HepG2 (cell line): ENCODE data around the gene BPHL. TPM values are rescaled to one million over a fixed set of nuclear protein-coding genes. Genes with fewer than 3 reads are reported as not detected.
A peak's percentile ranks its signal among the peaks of the same experiment; 100 is the strongest.

Source experiments
- NR2C2 ChIP-seq: sonication (generic); formaldehyde crosslinking; IDR thresholded peaks from 2 replicates; pipeline ENCODE4 v1.4.0; 2020; ENCODE audit warnings: missing genetic modification reagents, mild to moderate bottlenecking, moderate library complexity, borderline replicate concordance
- NR2F6 ChIP-seq, 2 experiments: IDR thresholded peaks; 2 replicates each; pipeline ENCODE4 v1.6.1; 2016; ENCODE audit warnings: antibody characterized with exemption in 1 of 2, mild to moderate bottlenecking in 1 of 2
- PHF20 ChIP-seq: sonication (generic); formaldehyde crosslinking; IDR thresholded peaks from 2 replicates; pipeline ENCODE4 v1.5.0; 2020; ENCODE audit warnings: mild to moderate bottlenecking, missing genetic modification reagents
- POLR2G ChIP-seq: fragments of 200-400 bp; formaldehyde crosslinking; IDR thresholded peaks from 2 replicates; pipeline ENCODE4 v1.6.1; 2018; ENCODE audit warnings: mild to moderate bottlenecking, low read depth, low read length, moderate library complexity
- SMARCE1 ChIP-seq: fragments of 450-650 bp; IDR thresholded peaks from 2 replicates; pipeline ENCODE4 v1.6.1; 2017; ENCODE audit warnings: borderline replicate concordance
- STAT6 ChIP-seq: sonication (generic); formaldehyde crosslinking; IDR thresholded peaks from 2 replicates; pipeline ENCODE4 v1.4.0; 2020; ENCODE audit warnings: missing genetic modification reagents, mild to moderate bottlenecking, borderline replicate concordance
- U2AF2 ChIP-seq: fragments of 200-400 bp; formaldehyde crosslinking; IDR thresholded peaks from 2 replicates; pipeline ENCODE4 v1.6.1; 2017; ENCODE audit warnings: low read depth, mild to moderate bottlenecking, low read length
- ZNF10 ChIP-seq: sonication (generic); formaldehyde crosslinking; IDR thresholded peaks from 2 replicates; pipeline ENCODE4 v1.4.0; 2020; ENCODE audit warnings: mild to moderate bottlenecking, low read depth, missing genetic modification reagents, borderline replicate concordance
- ZNF441 ChIP-seq: sonication (generic); formaldehyde crosslinking; IDR thresholded peaks from 2 replicates; pipeline ENCODE4 v1.7.0; 2021; ENCODE audit warnings: missing genetic modification reagents, borderline replicate concordance
- ZNF704 ChIP-seq: sonication (generic); formaldehyde crosslinking; IDR thresholded peaks from 2 replicates; pipeline ENCODE4 v1.8.1; 2023; ENCODE audit warnings: mild to moderate bottlenecking, inconsistent platforms, moderate library complexity, missing genetic modification reagents, borderline replicate concordance
- ZNF746 ChIP-seq: sonication (generic); formaldehyde crosslinking; IDR thresholded peaks from 2 replicates; pipeline ENCODE4 v1.8.0; 2022; ENCODE audit warnings: mild to moderate bottlenecking, missing genetic modification reagents
- ZNF75D ChIP-seq: sonication (generic); formaldehyde crosslinking; IDR thresholded peaks from 2 replicates; pipeline ENCODE4 v1.8.1; 2023; ENCODE audit warnings: missing genetic modification reagents, mild to moderate bottlenecking, borderline replicate concordance
- ZNF788 ChIP-seq: sonication (generic); formaldehyde crosslinking; IDR thresholded peaks from 2 replicates; pipeline ENCODE4 v1.5.0; 2020; ENCODE audit warnings: mild to moderate bottlenecking, missing genetic modification reagents, borderline replicate concordance
- polyA plus RNA-seq, 8 experiments: library from polyadenylated mRNA; depleted of rRNA in 3 of 8; stranded (reverse) in 7 of 8; unstranded in 1 of 8; fragments of >200 nt; fragmentation: Illumina TruSeq in 4 of 8; extraction: Trizol in 4 of 8; gene quantifications; 2 replicates each; pipeline versions ENCODE4 v1.2.1 to v1.2.3, GENCODE V29; 2011 to 2016; ENCODE audit warnings: low read depth in 4 of 8, missing spikeins in 1 of 8, mixed read lengths in 1 of 8; ENCODE audit not compliant: insufficient read depth in 1 of 8
- total RNA-seq, 5 experiments: library from RNA; depleted of rRNA; stranded (reverse); fragments of >200 nt; fragmentation: Illumina TruSeq; extraction: Trizol; gene quantifications; 2 replicates each; pipeline ENCODE4 v1.2.3, GENCODE V29; 2016; ENCODE audit warnings: low read depth in 1 of 5
- TF ChIP-seq, protein P1 (sequence below): IDR thresholded peaks from 2 replicates; pipeline ENCODE4 v1.6.1; 2016
- TF ChIP-seq, protein P2 (sequence below): sonication (generic); formaldehyde crosslinking; IDR thresholded peaks from 2 replicates; pipeline ENCODE4 v1.5.1; 2020; ENCODE audit warnings: missing genetic modification reagents, mild to moderate bottlenecking, borderline replicate concordance

Gene BPHL
- total and polyA plus RNA-seq, 2 of the 13 experiments (the other 11 are each of a cell fraction or from before 2014, with no cell fraction given): 37.8 to 39.5 TPM

DNA sequence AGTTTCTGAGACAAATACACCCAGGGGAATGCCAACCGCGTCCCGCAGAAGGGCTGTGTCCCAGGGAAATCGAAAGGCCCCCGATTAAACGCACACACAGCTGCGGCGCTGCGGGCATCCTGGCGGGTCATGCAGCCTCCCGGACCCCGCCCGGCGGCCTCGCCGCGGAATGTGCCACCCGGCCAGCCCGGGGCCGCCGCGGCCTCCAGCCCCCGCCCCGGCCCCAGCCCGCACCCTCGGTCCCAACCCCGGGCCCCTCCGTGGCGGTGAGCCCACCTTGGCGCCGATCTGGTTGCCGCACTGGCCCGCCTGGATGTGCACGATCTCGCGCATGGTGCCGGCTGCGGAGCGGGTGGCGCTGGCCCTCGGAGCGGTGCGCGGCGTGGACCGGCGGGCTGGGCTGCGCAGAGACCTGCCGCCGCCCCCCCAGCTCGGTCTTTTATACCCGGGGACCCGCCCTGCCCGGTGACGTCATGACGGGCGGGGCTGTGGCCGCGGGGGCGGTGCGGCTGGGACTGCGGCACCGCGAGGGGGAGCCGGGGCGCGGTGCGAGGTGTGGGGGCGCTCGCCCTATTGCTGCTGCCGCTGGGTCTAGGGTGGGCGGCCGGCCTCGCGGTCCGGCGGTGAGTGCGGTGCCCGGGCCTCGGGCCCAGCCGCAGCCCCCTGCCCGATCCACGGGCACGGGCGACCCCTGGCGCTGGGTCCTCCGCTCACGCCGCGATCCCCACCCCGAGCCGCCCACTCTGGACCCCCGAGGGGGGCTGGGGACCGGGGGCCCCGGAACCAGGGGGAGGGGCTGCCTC, 38.8 kb downstream of the BPHL start, which contains the start of gene TUBB2A (continued):
- TF ChIP-seq, protein P1, sequence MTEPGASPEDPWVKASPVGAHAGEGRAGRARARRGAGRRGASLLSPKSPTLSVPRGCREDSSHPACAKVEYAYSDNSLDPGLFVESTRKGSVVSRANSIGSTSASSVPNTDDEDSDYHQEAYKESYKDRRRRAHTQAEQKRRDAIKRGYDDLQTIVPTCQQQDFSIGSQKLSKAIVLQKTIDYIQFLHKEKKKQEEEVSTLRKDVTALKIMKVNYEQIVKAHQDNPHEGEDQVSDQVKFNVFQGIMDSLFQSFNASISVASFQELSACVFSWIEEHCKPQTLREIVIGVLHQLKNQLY (CRISPR knock-in tag): 0 out of 2 replicates have a peak, but pooled peaks have one; percentile 12
- TF ChIP-seq NR2C2 (CRISPR knock-in tag) (peak; percentile 47), ZNF75D (CRISPR knock-in tag) (no peak), ZNF441 (peak; percentile 83; the same call in 1 of the 2 replicates), ZNF746 (CRISPR knock-in tag) (peak; percentile 44; the same call in 1 of the 2 replicates), ZNF704 (CRISPR knock-in tag) (0 out of 2 replicates have a peak, but pooled peaks have one; percentile 60), ZNF788 (peak; percentile 71), STAT6 (CRISPR knock-in tag) (no peak), POLR2G (peak; percentile 98), ZNF10 (CRISPR knock-in tag) (no peak), NR2F6 (IDR thresholded peaks at IDR 0.05) (no peak), NR2F6 (CRISPR knock-in tag; IDR thresholded peaks at IDR 0.05) (0 out of 2 replicates have a peak, but pooled peaks have one; percentile 6), U2AF2 (no peak), PHF20 (CRISPR knock-in tag) (no peak), SMARCE1 (no peak)
- TF ChIP-seq, protein P2, sequence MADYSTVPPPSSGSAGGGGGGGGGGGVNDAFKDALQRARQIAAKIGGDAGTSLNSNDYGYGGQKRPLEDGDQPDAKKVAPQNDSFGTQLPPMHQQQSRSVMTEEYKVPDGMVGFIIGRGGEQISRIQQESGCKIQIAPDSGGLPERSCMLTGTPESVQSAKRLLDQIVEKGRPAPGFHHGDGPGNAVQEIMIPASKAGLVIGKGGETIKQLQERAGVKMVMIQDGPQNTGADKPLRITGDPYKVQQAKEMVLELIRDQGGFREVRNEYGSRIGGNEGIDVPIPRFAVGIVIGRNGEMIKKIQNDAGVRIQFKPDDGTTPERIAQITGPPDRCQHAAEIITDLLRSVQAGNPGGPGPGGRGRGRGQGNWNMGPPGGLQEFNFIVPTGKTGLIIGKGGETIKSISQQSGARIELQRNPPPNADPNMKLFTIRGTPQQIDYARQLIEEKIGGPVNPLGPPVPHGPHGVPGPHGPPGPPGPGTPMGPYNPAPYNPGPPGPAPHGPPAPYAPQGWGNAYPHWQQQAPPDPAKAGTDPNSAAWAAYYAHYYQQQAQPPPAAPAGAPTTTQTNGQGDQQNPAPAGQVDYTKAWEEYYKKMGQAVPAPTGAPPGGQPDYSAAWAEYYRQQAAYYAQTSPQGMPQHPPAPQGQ: no peak
